Central memory CD4-positive, alpha-beta T cell (primary cell): Measurements from ENCODE around the gene CBFA2T3.

ENCODE experiments used
- DNase-seq: peaks from one replicate; pipeline ENCODE4 v3.0.0; 2022

The CBFA2T3 gene

GRCh38 chr16:88959022-88959421 lies 18.0 kb downstream of the CBFA2T3 start:
- DNase-seq, result no peak

GRCh38 chr16:88957887-88958577 lies 19.0 kb downstream of the CBFA2T3 start:
- no peak for DNase-seq

GRCh38 chr16:88957433-88957767 lies 19.6 kb downstream of the CBFA2T3 start:
- DNase-seq, result no peak

DNA sequence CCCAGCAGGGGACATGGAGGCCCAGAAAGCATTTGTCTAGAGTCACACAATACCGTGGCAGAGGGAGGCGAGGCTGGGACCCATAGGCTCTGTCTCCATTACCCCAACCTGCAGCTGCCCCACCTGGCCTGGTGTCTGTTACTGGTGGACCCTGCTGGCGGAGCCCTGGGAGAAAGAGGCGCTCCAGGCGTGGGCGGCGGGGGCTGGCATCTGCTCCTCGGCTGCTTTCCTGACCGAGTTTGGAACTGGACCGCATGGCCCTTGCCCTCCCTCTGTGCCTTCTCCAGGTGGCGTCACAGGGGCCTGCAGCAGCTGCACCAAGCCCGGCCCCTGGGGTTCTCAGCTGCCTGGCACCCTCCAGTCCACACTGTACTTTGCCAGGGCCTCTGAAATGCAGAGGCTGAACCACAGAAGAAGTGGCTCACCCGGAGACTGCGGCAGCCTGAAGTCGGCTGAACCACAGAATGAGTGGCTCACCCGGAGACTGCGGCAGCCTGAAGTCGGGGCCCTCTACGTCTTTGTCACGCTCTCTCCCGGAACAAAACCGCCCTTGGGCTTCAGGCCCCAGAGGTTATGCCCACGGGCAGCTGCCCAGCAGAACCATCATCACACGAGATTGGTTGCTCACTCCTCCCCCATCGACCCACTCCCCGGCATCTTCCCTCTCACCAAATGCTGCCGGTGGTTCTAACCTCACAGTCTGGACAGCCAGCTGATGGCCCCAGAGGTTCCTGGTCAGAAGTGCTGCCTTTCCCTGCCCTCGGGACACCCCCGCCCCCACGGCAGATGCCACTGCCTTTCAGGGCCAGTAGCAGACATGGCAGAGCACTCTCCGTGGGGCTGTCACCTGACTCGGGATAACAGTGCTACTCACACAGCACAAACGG lies 20.2 kb downstream of the CBFA2T3 start:
- no peak for DNase-seq

DNA sequence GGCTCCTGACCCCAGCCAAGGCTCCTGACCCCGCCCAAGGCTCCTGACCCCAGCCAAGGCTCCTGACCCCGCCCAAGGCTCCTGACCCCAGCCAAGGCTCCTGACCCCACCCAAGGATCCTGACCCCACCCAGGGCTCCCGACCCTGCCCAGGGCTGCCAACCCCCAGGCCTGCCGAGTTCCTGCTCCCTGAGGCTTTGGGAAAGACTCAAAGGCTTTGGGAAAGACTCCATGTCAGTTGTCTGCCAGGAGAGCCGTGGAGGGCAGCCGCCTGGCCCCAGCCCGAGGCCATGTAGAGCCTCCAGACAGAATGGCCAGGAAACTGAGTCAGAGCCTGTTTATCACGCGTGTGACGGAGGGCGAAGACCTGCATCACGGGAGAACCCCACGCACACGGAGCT lies 21.1 kb downstream of the CBFA2T3 start:
- DNase-seq, result no peak

GRCh38 chr16:88953003-88953690 lies 23.9 kb downstream of the CBFA2T3 start:
- no peak for DNase-seq

GRCh38 chr16:88951989-88952388 lies 25.0 kb downstream of the CBFA2T3 start:
- no peak for DNase-seq

DNA sequence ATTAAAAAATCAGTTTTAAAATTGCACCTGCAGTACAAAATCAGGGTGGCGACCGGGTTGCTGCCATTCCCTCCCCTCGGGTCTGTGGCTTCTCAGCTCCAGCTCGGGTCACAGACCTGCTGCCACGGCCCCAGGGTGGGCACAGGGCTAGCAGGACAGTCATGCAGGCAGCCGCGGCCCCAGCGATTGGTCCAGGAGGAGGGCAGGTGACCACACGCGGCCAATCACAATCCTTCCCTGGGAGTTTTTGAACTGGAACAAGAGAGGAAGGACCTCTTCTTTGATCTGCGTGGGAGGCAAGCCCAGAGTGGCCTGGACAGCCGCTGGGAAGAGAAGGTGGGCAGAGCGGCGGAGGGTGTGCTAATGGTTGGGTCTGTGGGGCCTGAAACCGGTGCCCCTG lies 25.5 kb downstream of the CBFA2T3 start:
- DNase-seq, result no peak

GRCh38 chr16:88948781-88949490 lies 28.1 kb downstream of the CBFA2T3 start:
- no peak for DNase-seq

DNA sequence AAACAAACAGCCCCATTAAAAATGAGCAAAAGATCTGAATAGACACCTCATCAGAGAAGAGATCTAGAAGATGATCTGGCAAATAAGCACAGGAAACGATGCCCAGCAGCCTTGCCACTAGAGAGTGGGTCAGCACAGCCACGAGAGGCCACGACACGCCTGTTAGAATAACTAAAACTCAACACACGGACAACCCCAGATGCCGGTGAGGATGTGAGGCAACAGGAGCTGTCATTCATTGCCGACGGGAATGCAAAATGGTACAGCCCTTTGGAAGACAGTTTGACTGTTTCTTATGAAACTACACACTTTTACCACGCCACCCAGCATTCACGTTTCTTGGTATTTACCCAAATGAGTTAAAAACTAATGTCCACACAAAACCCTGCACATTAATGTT lies 31.5 kb downstream of the CBFA2T3 start:
- no peak for DNase-seq

DNA sequence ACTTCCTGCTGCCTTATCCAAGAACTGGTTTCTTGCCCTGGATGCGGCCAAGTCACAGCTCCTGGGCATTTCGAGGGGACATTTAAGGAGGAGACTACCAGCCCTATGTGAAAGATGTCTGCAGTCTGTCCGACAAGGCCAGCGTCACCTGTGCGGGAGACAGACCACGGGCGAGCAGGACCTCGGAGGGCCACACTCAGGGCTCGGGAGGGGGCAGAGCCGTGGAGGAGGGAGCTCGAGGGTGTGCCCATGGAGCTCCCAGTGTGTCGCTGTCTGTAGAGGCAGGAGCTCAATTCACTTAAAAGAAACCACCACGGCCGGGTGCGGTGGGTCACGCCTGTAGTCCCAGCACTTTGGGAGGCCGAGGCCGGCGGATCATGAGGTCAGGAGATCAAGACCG lies 33.3 kb downstream of the CBFA2T3 start:
- DNase-seq, result no peak

- no peak for DNase-seq
These were observed 33.8 kb downstream of the CBFA2T3 start for GRCh38 chr16:88943131-88943664.

- peak; percentile 22 for DNase-seq
These were observed 34.8 kb downstream of the CBFA2T3 start for GRCh38 chr16:88941913-88942909.

DNA sequence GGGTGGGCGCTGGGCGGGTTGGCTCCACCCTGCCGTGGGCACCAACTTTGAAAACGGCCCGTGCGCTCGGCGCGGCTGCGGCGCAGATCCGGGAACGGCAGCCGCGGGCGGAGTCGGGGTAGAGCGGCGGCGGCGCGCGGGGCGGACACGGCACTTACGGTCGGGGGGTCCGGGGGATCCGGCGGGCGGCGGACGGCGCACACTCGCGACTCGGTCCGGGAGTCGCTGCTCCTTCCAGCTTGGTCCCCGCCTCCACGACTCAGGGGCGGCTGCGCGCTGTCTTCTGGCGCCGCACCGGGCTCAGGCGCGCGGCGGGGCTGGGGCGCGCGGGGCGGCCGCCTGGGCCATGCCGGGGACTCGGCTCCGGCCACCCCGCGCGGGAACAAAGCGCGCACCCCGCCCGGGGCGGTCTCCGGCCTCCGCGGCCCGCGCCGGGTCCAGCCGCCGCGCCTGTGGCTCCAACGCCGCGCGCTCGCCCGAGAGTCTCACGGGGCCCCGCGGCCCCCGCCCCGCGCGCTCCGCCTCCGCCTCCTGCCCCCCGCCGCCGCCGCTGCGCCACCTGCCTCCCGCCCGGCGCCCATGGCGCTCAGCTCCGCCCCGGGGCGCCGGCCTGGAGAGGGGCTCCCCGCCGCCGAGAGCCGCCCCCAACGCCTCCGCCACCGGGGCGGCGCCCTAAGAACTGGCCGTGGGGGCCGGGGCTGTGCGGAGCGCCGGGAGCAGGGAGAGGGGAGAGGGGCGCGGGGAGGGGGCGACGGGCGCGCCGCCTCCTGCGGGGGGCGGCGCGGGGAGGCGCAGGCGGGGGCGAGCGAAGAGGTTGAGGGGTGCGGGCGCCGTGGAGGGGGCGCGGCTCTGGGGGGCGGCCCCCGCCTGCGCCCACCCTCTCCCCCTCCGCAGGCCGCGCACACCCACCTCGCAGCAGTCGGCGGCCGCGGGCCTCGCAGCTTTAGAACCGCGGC lies 35.9 kb downstream of the CBFA2T3 start:
- DNase-seq, result no peak

- DNase-seq, result no peak
These were observed 36.8 kb downstream of the CBFA2T3 start for GRCh38 chr16:88939972-88940861.

DNA sequence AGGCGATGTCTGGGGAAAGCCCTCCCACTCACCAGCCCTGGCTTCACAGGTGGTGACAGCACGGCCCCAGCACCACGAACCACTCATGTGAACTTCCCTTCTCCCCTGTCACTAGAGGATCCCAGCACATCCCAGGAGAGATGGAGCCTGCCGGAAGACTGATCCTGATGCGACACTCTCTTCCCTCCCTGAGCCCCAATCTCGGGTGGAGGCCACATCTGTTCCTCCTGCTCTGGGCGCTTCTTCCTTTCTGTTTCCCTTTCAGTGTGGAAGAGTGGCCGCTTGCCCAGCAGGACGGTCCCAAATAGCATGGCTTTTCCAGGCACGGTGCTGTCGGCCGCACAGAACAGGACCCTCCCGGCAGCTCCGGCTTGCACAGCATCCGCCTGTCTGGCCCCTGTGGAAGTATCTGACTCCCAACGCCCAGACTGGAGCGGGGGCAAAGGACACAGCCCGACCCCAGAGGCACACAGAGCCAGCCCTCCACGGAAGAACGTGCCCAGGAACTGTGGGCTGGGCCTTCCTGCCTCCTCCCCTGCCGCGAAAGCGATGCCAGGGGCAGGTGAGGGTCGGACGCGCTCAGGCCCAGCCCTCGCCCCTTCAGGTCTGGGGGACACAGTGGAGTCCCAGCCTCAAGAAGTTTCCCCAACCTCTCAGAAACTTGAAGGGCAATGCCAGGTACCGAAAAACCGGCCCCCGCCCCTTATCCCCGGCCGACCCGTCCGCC lies 37.6 kb downstream of the CBFA2T3 start:
- no peak for DNase-seq

DNA sequence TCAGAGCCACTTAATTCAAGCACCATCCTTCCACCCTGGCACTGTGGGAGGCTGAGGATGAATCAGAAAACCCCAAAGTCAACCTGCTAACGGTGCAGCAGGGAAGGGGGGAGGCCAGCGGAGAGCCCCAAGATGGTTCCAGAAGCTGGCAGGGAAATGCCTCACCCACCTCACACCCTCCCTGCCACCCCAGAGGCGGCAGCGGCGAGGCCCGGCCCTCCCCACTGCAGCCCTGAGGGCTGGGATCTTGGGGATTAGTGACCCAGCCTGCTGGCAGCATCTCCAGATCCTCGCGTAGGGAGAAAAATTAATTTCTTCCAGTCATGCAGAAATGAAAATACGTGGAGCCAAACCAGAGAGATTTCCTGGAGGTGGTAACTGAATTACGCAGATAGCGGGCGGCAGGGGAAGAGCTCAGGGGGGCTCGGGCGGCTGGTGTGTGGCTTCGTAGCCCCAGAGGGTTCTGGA lies 38.2 kb downstream of the CBFA2T3 start:
- DNase-seq, result no peak

DNA sequence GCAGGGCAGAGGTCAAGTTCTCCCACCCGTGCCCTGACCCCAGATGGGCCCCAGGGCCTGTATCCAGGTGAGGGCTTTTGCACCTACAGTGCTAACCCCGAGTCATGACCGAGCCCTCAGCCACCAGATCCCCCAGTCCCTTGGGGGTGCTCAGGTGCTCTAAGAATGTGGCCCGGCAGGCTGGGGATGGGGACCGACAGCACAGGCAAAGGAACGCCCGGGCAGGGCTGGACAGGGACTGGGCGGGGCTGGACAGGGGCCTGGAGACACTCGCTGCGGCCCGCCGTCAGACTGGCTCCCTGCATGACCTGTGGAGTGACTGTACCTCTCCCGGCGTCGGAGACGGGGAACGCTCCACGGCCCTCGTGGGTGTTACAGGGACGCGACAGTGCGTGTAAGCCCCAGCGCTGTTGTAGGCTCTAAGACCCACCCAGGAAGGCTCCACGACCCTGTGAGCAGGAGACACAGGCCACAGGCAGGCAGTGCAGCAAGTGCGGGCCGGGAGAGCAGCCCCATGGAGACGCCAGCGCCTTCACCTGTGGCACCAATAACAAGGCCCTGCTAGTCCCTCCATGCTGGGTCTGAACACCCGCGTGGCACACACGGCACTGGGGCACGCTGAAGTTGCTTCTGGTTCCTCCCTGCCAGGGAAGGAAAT lies 38.8 kb downstream of the CBFA2T3 start:
- DNase-seq, result no peak
